Adipose tissue (tissue), 3 donors: ENCODE measurements around the gene PRR23E. TPM values are rescaled to one million over a fixed set of nuclear protein-coding genes. Genes with fewer than 3 reads are reported as not detected.

Experiments
- H3K27ac ChIP-seq: one replicate; pipeline ENCODE4 v1.5.1; 2013; ENCODE audit warnings: low read depth, low read length
- WGBS, 3 donors: extraction: QIAGEN DNeasy Blood & Tissue Kit; methylation state at CpG; one replicate each; pipeline ENCODE4 v1.1.7; 2013; 5-methylcytosine and 5-hydroxymethylcytosine counted together
- polyA plus RNA-seq, 3 donors: library from polyadenylated mRNA; stranded (reverse); fragments of 200-250 nt; gene quantifications; one replicate each; pipeline ENCODE4 v1.2.3, GENCODE V29; 2013
- donor health status: healthy with polysubstance abuse.
- donor health status: Bipolar disorder and iron deficiency.
- donor health status: healthy.

PRR23E gene
- polyA plus RNA-seq, 3 donors: 0.04 TPM; not detected in 2

GRCh38 chr3:127215714-127216414 lies 22.9 kb downstream of the PRR23E start:
- 55 to 79% (median 60%) methylated on average over 8 of the region's 8 CpGs for WGBS, 3 donors

GRCh38 chr3:127216415-127217261 lies 23.7 kb downstream of the PRR23E start:
- 80 to 81% (median 80%) methylated on average over 16 of the region's 16 CpGs for WGBS, 3 donors
- no peak overlapping the region for H3K27ac ChIP-seq

More at GRCh38 chr3:127215714-127216414, 22.9 kb downstream of the PRR23E start:
- H3K27ac ChIP-seq: no peak overlapping the region

DNA sequence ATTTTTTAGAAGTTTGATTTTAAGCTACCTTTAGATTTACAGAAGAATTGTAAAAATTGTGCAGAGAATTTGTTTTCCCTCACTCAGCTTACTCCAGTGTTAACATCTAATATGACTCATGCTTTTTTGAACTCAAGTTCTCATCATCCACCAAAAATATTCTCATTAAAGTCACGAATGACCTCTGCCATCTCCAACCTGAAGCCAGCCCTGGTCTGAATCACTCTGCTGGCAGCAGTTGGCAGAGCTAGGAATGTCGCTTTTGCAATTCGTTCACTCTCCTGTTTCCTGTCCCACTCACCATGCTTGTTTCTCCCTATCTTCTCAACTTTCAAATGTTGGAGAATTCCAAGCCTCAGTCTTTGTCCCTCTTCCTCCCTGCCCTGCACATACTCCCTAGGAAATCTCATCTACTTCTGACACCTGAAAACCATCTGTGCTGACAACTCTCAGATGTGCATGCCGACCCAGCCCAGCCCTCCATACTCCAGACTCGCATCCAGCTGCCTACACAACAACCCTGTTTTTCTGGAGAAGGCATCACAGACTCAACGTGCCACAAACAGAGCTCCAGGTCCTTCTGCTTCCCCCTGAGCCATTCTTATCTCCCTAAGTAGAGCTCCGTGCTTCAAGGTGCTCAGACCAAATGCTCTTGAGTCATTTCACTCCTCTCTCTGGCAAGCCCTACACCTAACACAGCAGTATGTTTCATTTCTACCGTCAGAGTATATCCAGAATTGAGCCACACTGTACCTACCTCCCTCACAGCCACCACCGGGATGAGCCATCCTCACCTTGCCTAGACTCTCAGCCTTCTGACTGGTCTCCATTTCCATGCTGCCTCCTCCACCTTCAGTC lies 24.9 kb downstream of the PRR23E start:
- H3K27ac ChIP-seq: no peak overlapping the region
- 62 to 74% (median 64%) methylated on average over 9 of the region's 9 CpGs for WGBS, 3 donors

GRCh38 chr3:127218454-127218922 lies 25.6 kb downstream of the PRR23E start:
- WGBS, 3 donors: 60 to 78% (median 61%) methylated on average over 13 of the region's 13 CpGs

GRCh38 chr3:127220497-127220896 lies 27.6 kb downstream of the PRR23E start:
- no peak overlapping the region for H3K27ac ChIP-seq
- WGBS, 3 donors: 26 to 66% (median 58%) methylated on average over 9 of the region's 9 CpGs

More at GRCh38 chr3:127218454-127218922, 25.6 kb downstream of the PRR23E start:
- H3K27ac ChIP-seq: no peak overlapping the region

DNA sequence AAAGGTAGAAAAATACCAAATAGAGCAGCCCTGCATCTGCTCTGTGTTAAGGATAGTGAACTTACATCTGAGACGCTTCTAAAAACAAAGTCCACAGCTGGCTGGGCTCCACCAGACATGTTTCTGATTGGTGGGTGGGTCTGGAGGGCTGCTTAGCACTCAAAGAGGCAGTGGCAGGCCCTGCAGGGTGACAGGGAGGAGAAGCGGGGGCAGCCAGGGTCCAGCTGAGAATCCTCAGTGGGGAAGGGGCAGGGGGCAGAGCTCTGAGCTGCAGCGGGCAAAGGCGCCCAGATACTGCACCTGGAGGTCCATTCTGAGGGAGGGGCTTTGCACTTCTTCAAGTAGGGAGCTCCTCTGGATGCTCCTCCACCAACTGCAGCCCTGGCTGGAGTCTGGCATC lies 28.1 kb downstream of the PRR23E start:
- 66 to 70% (median 70%) methylated on average over 4 of the region's 4 CpGs for WGBS, 3 donors
- H3K27ac ChIP-seq: no peak overlapping the region

- 48 to 78% (median 63%) methylated on average over 10 of the region's 10 CpGs for WGBS, 3 donors
- no peak overlapping the region for H3K27ac ChIP-seq
Measured at GRCh38 chr3:127221446-127222035, 28.6 kb downstream of the PRR23E start.

DNA sequence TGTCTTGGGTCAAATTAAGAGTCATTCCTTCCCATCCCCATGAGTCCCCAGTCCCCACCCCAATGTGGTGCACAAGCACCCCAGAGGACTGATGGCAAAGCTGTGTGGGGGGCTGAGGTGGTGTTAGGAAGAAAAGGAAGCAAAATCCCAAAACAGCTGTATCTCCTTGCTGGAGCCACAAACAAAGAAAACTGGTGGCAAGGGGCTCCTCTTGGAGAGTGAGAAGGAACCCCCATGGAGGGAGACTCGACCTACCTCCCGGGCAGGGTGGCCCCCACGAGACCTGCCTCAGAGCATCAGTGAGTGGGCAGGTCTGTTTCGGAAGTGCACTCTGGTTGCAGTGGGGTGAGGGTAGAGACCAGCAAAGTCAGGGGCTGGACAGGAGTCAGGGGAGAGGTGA lies 29.2 kb downstream of the PRR23E start:
- 90 to 92% (median 90%) methylated on average over 4 of the region's 4 CpGs for WGBS, 3 donors
- H3K27ac ChIP-seq: no peak overlapping the region

- WGBS, 3 donors: 78 to 89% (median 88%) methylated on average over 13 of the region's 13 CpGs
- no peak overlapping the region for H3K27ac ChIP-seq
Measured at GRCh38 chr3:127222664-127223063, 29.7 kb downstream of the PRR23E start.

DNA sequence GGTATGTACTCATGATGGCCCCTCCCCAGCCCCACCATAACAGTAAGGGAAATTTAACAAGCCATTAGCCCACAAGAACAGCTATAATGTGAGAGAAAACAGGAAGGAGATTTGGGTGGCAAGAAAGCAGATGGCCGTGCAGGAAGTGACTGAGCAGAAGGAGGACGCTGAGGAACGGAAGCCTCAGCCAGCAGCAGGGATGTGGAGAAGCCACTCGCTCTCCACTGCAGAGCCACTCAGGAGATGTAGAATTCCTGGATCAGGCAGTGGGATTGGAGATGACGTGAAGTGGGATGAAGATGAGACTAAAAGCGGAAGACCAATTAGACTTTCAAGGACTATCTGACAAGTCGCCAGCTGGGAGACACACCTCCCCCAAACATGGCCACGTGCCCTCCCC lies 31.2 kb downstream of the PRR23E start:
- WGBS, 3 donors: 37 to 82% (median 51%) methylated on average over 8 of the region's 8 CpGs
- no peak overlapping the region for H3K27ac ChIP-seq

DNA sequence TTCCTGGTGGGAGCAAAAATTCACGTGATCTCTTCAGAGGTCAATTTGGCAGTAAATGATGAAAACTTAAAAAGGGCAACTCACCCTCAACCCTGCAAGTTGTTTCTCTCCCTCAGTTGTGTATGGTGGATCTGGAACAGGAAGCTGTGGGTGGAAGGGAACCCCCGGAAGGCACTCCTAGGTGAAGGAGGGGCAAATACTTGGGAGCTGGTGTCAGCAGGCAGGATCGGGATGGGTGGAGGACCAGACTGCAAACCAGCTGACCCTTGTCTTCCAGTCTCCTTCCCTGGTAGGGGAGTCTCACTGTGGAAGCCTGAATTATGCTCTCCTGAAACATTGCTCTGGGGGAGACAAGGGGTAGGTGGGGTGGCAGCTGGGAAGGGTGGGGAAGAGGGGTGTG lies 33.5 kb downstream of the PRR23E start:
- WGBS, 3 donors: 47 to 80% (median 77%) methylated on average over 3 of the region's 3 CpGs
- no peak overlapping the region for H3K27ac ChIP-seq

- H3K27ac ChIP-seq: no peak overlapping the region
- WGBS, 3 donors: 28 to 63% (median 31%) methylated on average over 19 to 21 of the region's 22 CpGs
Measured at GRCh38 chr3:127226946-127227842, 34.3 kb downstream of the PRR23E start.

- WGBS, 3 donors: 85 to 92% (median 86%) methylated on average over 2 of the region's 2 CpGs
Measured at GRCh38 chr3:127228866-127229265, 35.9 kb downstream of the PRR23E start.

DNA sequence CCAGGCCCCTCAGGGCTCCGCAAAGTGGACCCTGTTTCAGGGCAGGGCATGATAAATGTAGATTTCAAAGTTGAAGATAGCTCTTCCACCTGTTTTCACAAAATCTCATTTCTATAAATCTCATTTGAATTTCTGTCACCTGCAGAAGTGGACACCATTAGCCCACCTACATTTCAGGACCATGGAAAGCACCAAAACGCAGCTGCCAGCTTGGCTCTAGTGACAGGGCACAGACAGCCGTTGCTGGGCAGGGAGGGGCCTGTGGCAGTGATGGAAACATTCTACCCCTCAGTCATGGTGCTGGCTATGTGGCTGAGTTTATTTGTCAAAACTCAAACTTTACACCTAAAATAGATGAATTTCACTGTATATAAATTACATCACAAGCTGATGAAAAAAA lies 40.4 kb downstream of the PRR23E start:
- 32 to 37% (median 35%) methylated on average over 3 of the region's 3 CpGs for WGBS, 3 donors
- H3K27ac ChIP-seq: no peak overlapping the region

More at GRCh38 chr3:127228866-127229265, 35.9 kb downstream of the PRR23E start:
- no peak overlapping the region for H3K27ac ChIP-seq

- no peak overlapping the region for H3K27ac ChIP-seq
Measured at GRCh38 chr3:127234778-127235177, 41.8 kb downstream of the PRR23E start.

GRCh38 chr3:127235706-127236105 lies 42.8 kb downstream of the PRR23E start:
- WGBS, 3 donors: 62 to 78% (median 72%) methylated on average over 3 of the region's 3 CpGs
- no peak overlapping the region for H3K27ac ChIP-seq

- 27 to 60% (median 33%) methylated on average over 3 of the region's 3 CpGs for WGBS, 3 donors
- no peak overlapping the region for H3K27ac ChIP-seq
Measured at GRCh38 chr3:127237835-127238234, 44.9 kb downstream of the PRR23E start.
